ENCODE data around the gene ATP10A. TPM values are rescaled to one million over a fixed set of nuclear protein-coding genes. Genes with fewer than 3 reads are reported as not detected.

Gene ATP10A
- total and polyA plus RNA-seq, 9 of the 15 experiments (the other 6 are each of a cell fraction or from before 2014, with no cell fraction given), result 0.09 TPM; not detected in 8

DNA sequence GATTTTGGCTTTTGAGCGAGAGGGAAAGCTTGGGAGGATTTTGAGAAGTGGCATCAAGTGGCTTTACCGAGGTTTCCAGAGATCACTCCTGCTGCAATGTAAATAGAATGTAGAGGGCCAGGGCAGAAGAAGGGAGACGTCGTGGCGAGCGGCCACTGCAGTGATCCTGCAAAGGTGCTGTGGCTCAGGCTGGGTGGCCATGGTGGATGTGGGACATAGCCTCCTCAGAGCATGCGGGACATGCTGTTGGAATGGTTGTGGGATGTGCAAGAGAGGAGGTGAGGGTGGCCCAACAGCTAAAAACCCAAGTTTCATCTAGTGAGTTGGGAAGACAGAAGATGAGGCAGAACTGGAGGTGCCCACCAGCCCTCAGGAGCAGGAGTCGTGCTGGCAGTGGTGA lies 3.1 kb upstream of the ATP10A start (continued):
- TF ChIP-seq, protein P1, sequence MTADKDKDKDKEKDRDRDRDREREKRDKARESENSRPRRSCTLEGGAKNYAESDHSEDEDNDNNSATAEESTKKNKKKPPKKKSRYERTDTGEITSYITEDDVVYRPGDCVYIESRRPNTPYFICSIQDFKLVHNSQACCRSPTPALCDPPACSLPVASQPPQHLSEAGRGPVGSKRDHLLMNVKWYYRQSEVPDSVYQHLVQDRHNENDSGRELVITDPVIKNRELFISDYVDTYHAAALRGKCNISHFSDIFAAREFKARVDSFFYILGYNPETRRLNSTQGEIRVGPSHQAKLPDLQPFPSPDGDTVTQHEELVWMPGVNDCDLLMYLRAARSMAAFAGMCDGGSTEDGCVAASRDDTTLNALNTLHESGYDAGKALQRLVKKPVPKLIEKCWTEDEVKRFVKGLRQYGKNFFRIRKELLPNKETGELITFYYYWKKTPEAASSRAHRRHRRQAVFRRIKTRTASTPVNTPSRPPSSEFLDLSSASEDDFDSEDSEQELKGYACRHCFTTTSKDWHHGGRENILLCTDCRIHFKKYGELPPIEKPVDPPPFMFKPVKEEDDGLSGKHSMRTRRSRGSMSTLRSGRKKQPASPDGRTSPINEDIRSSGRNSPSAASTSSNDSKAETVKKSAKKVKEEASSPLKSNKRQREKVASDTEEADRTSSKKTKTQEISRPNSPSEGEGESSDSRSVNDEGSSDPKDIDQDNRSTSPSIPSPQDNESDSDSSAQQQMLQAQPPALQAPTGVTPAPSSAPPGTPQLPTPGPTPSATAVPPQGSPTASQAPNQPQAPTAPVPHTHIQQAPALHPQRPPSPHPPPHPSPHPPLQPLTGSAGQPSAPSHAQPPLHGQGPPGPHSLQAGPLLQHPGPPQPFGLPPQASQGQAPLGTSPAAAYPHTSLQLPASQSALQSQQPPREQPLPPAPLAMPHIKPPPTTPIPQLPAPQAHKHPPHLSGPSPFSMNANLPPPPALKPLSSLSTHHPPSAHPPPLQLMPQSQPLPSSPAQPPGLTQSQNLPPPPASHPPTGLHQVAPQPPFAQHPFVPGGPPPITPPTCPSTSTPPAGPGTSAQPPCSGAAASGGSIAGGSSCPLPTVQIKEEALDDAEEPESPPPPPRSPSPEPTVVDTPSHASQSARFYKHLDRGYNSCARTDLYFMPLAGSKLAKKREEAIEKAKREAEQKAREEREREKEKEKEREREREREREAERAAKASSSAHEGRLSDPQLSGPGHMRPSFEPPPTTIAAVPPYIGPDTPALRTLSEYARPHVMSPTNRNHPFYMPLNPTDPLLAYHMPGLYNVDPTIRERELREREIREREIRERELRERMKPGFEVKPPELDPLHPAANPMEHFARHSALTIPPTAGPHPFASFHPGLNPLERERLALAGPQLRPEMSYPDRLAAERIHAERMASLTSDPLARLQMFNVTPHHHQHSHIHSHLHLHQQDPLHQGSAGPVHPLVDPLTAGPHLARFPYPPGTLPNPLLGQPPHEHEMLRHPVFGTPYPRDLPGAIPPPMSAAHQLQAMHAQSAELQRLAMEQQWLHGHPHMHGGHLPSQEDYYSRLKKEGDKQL (CRISPR knock-in tag; IDR thresholded peaks at IDR 0.05; ENCODE audit: borderline replicate concordance), result no peak
- TF ChIP-seq ZFPM2 (CRISPR knock-in tag; IDR thresholded peaks at IDR 0.05) (no peak), KAT8 (IDR thresholded peaks at IDR 0.05; ENCODE audit: low read depth) (no peak), ZNF75A (CRISPR knock-in tag; IDR thresholded peaks at IDR 0.05) (no peak), MAFF (IDR thresholded peaks at IDR 0.05; ENCODE audit: low read length) (no peak), FOXJ3 (CRISPR knock-in tag; IDR thresholded peaks at IDR 0.05) (no peak), NFATC3 (IDR thresholded peaks at IDR 0.05) (no peak), MBD2 (IDR thresholded peaks at IDR 0.05; ENCODE audit: borderline replicate concordance, low read depth) (no peak), MED1 (CRISPR knock-in tag; IDR thresholded peaks at IDR 0.05; ENCODE audit: borderline replicate concordance) (no peak), JUND (IDR thresholded peaks at IDR 0.05; ENCODE audit: borderline replicate concordance, low read depth, low read length) (no peak), JUND (tag; IDR thresholded peaks at IDR 0.05; ENCODE audit: borderline replicate concordance, low read depth, low read length) (no peak), PHB (CRISPR knock-in tag; IDR thresholded peaks at IDR 0.05) (no peak), ZNF449 (CRISPR knock-in tag; IDR thresholded peaks at IDR 0.05) (no peak)
